Measurements from ENCODE around the gene MCMBP.

MCMBP gene

DNA sequence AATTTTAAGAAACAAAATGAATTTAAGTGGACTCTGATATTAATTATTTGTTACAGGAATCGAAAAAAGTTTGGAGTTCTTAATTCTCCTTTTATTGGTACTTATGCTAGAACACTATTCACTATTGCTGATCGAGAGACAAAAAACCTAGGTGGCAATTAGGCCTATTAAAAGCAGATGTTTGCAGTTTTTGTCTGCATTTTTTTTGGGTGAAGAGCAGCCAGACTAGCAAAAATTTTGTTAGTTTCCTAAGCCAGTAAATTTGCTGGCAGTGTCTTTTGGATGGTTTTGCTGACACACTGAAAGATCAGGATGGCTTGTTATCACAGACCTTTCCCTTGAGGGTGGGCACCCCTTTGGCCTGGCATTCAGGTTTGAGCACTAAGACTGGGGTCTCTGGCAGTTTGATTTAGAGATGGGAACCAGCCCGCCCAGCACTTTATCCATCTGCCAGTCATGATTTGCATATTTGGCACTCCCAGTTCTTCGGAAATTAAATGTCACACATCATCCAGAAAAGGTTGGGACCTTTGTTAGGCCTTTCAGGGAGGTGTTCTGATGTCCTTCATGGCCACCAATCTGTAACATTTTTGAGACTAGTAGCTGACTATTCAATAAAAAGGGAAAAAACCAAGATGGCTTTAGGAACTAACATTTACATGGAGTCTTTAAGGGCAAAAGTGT, 89.5 kb downstream of the MCMBP start:
- no peak for DNase-seq (ENCODE audit: low read depth)

DNA sequence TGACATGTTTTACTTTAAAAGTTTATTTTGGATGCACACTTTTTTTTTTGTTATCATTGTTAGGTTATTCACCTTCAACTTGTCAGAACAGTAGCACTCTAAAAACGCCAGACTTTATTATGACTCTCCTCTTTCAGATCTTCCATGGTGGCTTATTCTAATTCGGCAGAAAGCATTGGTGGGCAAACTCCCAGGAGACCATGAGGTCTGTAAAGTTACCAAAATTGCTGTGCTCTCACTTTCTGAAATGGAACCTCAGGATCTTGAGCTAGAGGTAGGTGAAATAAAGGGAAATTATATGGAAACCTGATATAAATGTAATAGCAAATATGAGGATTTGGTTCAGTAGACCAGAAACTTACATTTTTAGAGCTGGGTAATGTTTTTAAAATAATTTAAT, 91.1 kb downstream of the MCMBP start:
- no peak for DNase-seq (ENCODE audit: low read depth)

DNA sequence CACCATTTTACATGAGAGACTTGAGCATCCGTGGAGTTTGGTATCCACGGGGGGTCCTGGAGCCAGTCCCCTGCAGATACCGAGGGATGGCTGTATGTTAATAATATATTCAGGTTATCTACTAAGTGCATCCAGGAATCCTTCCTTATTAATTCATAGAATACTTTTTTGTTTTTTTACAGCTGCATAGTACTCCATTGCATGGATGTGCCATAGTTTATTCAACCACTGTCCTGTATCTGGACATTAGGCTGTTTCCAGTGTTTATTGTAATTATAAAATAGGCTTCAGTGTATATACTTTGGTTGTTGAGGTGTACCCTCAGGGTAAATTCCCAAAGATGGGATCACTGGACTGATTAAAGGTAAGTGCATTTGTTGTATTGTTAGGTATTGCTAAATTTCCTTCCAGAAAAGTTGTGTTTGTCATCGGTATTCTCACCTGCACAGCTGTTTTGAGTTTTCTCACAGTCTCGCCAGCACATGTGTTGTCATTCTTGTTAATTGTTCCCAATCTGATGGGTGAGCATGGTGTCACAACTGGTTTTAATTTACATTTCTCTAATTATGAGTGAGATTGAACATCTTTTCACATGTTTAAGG, 91.7 kb downstream of the MCMBP start:
- no peak for DNase-seq (ENCODE audit: low read depth)

Data from stimulated activated CD4-positive, alpha-beta T cell treated with anti-CD3 and anti-CD28 coated beads, Interleukin-2, amount 100 ng/mL, for 4 hours (primary cell).